Urinary bladder (tissue), 2 donors: ENCODE results near the gene CFD. TPM values are rescaled to one million over a fixed set of nuclear protein-coding genes. Genes with fewer than 3 reads are reported as not detected.

ENCODE experiments used
- polyA plus RNA-seq: library from polyadenylated mRNA; stranded (reverse); fragments of 200-250 nt; gene quantifications from one replicate; pipeline ENCODE4 v1.2.3, GENCODE V29; 2013
- small RNA-seq: library from RNA; depleted of rRNA; stranded (forward); fragments of <200 nt; gene quantifications from one replicate; pipeline ENCODE3, GENCODE V24; 2014
- total RNA-seq: library from RNA; depleted of rRNA; stranded (reverse); fragments of >200 nt; gene quantifications from one replicate; pipeline ENCODE4 v1.2.3, GENCODE V29; 2014
- donor health status: healthy.

Gene CFD
- total and polyA plus RNA-seq, 2 donors: 84.4 to 2,164 TPM

Small RNA genes lying within 50 kb of the gene (small RNA-seq; reads per million reads assigned to genes)
- gene MIR3187: not detected
- gene RNU6-9: 0.09 reads per million

Other genes with a start within 250 kb of the CFD start
- 10.3 TPM for gene POLRMT, start 226.1 kb upstream of the CFD start, total RNA-seq
- 44.6 TPM for gene POLRMT, start 226.1 kb upstream of the CFD start, polyA plus RNA-seq
- gene FGF22, start 219.8 kb upstream of the CFD start, total RNA-seq: not detected
- gene FGF22, start 219.8 kb upstream of the CFD start, polyA plus RNA-seq: 1.6 TPM
- gene RNF126, start 196.4 kb upstream of the CFD start, total RNA-seq: 8.6 TPM
- 41.8 TPM for gene RNF126, start 196.4 kb upstream of the CFD start, polyA plus RNA-seq
- gene FSTL3, start 183.3 kb upstream of the CFD start, total RNA-seq: 23.3 TPM
- 86.9 TPM for gene FSTL3, start 183.3 kb upstream of the CFD start, polyA plus RNA-seq
- gene PRSS57, start 164.2 kb upstream of the CFD start, total RNA-seq: not detected
- not detected for gene PRSS57, start 164.2 kb upstream of the CFD start, polyA plus RNA-seq
- 23.6 TPM for gene PALM, start 150.7 kb upstream of the CFD start, total RNA-seq
- gene PALM, start 150.7 kb upstream of the CFD start, polyA plus RNA-seq: 69.3 TPM
- 1.4 TPM for gene MISP, start 108.6 kb upstream of the CFD start, total RNA-seq
- gene MISP, start 108.6 kb upstream of the CFD start, polyA plus RNA-seq: 0.91 TPM
- gene PTBP1, start 62.2 kb upstream of the CFD start, total RNA-seq: 104 TPM
- 108 TPM for gene PTBP1, start 62.2 kb upstream of the CFD start, polyA plus RNA-seq
- 2.1 TPM for gene PLPPR3, start 37.7 kb upstream of the CFD start, total RNA-seq
- 0.03 TPM for gene PLPPR3, start 37.7 kb upstream of the CFD start, polyA plus RNA-seq
- not detected for gene AZU1, start 31.8 kb upstream of the CFD start, total RNA-seq
- 0.15 TPM for gene AZU1, start 31.8 kb upstream of the CFD start, polyA plus RNA-seq
- gene PRTN3, start 18.7 kb upstream of the CFD start, total RNA-seq: 0.26 TPM
- gene PRTN3, start 18.7 kb upstream of the CFD start, polyA plus RNA-seq: 0.08 TPM
- not detected for gene ELANE, start 7.4 kb upstream of the CFD start, total RNA-seq
- gene ELANE, start 7.4 kb upstream of the CFD start, polyA plus RNA-seq: 5.7 TPM
- gene MED16, start 33.5 kb downstream of the CFD start, total RNA-seq: 21.2 TPM
- 59.8 TPM for gene MED16, start 33.5 kb downstream of the CFD start, polyA plus RNA-seq
- gene RNU6-9, start 33.8 kb downstream of the CFD start, total RNA-seq: not detected
- gene RNU6-9, start 33.8 kb downstream of the CFD start, polyA plus RNA-seq: not detected
- 16.0 TPM for gene R3HDM4, start 53.6 kb downstream of the CFD start, total RNA-seq
- 62.3 TPM for gene R3HDM4, start 53.6 kb downstream of the CFD start, polyA plus RNA-seq
- gene KISS1R, start 57.7 kb downstream of the CFD start, total RNA-seq: not detected
- gene KISS1R, start 57.7 kb downstream of the CFD start, polyA plus RNA-seq: 0.28 TPM
- gene ARID3A, start 66.4 kb downstream of the CFD start, total RNA-seq: 9.1 TPM
- gene ARID3A, start 66.4 kb downstream of the CFD start, polyA plus RNA-seq: 6.1 TPM
- gene WDR18, start 124.7 kb downstream of the CFD start, total RNA-seq: 23.3 TPM
- gene WDR18, start 124.7 kb downstream of the CFD start, polyA plus RNA-seq: 36.6 TPM
- gene GRIN3B, start 140.8 kb downstream of the CFD start, total RNA-seq: not detected
- 0.06 TPM for gene GRIN3B, start 140.8 kb downstream of the CFD start, polyA plus RNA-seq
- 34.5 TPM for gene TMEM259, start 161.5 kb downstream of the CFD start, total RNA-seq
- gene TMEM259, start 161.5 kb downstream of the CFD start, polyA plus RNA-seq: 159 TPM
- not detected for gene RNU6-2, start 161.9 kb downstream of the CFD start, total RNA-seq
- gene RNU6-2, start 161.9 kb downstream of the CFD start, polyA plus RNA-seq: not detected
- gene CNN2, start 166.9 kb downstream of the CFD start, total RNA-seq: 73.3 TPM
- gene CNN2, start 166.9 kb downstream of the CFD start, polyA plus RNA-seq: 97.1 TPM
- 1.9 TPM for gene ABCA7, start 180.4 kb downstream of the CFD start, total RNA-seq
- 5.9 TPM for gene ABCA7, start 180.4 kb downstream of the CFD start, polyA plus RNA-seq
- gene ARHGAP45, start 207.5 kb downstream of the CFD start, total RNA-seq: 5.7 TPM
- 12.0 TPM for gene ARHGAP45, start 207.5 kb downstream of the CFD start, polyA plus RNA-seq
- 35.2 TPM for gene POLR2E, start 235.7 kb downstream of the CFD start, total RNA-seq
- 255 TPM for gene POLR2E, start 235.7 kb downstream of the CFD start, polyA plus RNA-seq
- gene GPX4, start 244.3 kb downstream of the CFD start, total RNA-seq: 71.3 TPM
- gene GPX4, start 244.3 kb downstream of the CFD start, polyA plus RNA-seq: 452 TPM